ENCODE data around the gene UBE2O. TPM values are rescaled to one million over a fixed set of nuclear protein-coding genes. Genes with fewer than 3 reads are reported as not detected.

The UBE2O gene
- total and polyA plus RNA-seq, 2 donors (not counting 3 experiments of a cell fraction or from before 2014, with no cell fraction given): 13.9 to 34.1 TPM

- Histone ChIP-seq H3K4me1 (ENCODE audit: control insufficient read depth, extremely low read depth, insufficient read depth, low read length) (peaks cover 10% of the 10 kb centered on the region), H3K79me2 (ENCODE audit: control insufficient read depth, insufficient read depth, low read length) (peaks cover 35% of the 10 kb centered on the region), H3K27me3 (ENCODE audit: control insufficient read depth in 2 of 2, insufficient read depth in 2 of 2, low read length in 2 of 2) (no peaks in the 10 kb centered on the region), H2AFZ (ENCODE audit: low read depth, low read length) (no peak overlapping the region), H3K9me3 (replicated peaks; ENCODE audit: control insufficient read depth, insufficient read depth, low read length) (no peaks in the 10 kb centered on the region), H4K20me1 (replicated peaks; ENCODE audit: control insufficient read depth, extremely low read depth, insufficient read depth, low read length) (no peaks in the 10 kb centered on the region), H3K9me1 (replicated peaks; ENCODE audit: control insufficient read depth, extremely low read depth, insufficient read depth, low read length) (no peaks in the 10 kb centered on the region), H3K36me3 (ENCODE audit: control insufficient read depth in 2 of 2, extremely low read depth in 1 of 2, insufficient read depth in 2 of 2, low read length in 2 of 2) (no peaks in the 10 kb centered on the region), H3K9ac (replicated peaks; ENCODE audit: extremely low read depth, insufficient read depth, low read length) (no peak overlapping the region), H3K27ac (ENCODE audit: insufficient read depth, low read depth, low read length) (no peak overlapping the region), H3K4me2 (ENCODE audit: insufficient read depth, low read length) (no peak overlapping the region), H3K4me3 (replicated peaks in 1 of 3; ENCODE audit: insufficient read depth in 1 of 3, low read depth in 1 of 3, low read length in 3 of 3) (no peak overlapping the region)
- intact Hi-C loops (cut with micrococcal nuclease) (no loop called here), dilution Hi-C loops (cut with MboI; ENCODE audit: extremely low pct_ligation_motif_present, low sequenced_read_pairs) (no loop called here)
- TF ChIP-seq CTCF (IDR thresholded peaks at IDR 0.05; ENCODE audit: extremely low read depth in 1 of 2, insufficient read depth in 1 of 2, low read depth in 1 of 2, low read length in 2 of 2) (no peak), POLR2A (IDR thresholded peaks at IDR 0.05; ENCODE audit: low read depth, low read length) (no peak), MAX (IDR thresholded peaks at IDR 0.05; ENCODE audit: insufficient read depth, insufficient read length) (no peak), EZH2 (IDR thresholded peaks at IDR 0.05; ENCODE audit: borderline replicate concordance, low read depth, low read length, severe bottlenecking) (no peak)
- ChIA-PET CTCF (interaction anchor here (1.1 to 9.3 kb wide), 4 partner anchors 37 to 56 kb away, joined by 3 to 319 read pairs (median 4); no protein-coding TSS in a partner anchor), POLR2A (interaction anchor here (0.5 kb wide), 1 partner anchor 170 kb away, joined by 10 read pairs; no protein-coding TSS in a partner anchor)
- DNase-seq (ENCODE audit: low read depth, low spot score): no peak
- FAIRE-seq: no peak
- no TSS peak for BruUV-seq (replicated peaks)
These were observed 435 bp upstream of the UBE2O start for GRCh38 chr17:76453431-76453743.

- Histone ChIP-seq H3K9me3 (replicated peaks; ENCODE audit: control insufficient read depth, insufficient read depth, low read length) (no peaks in the 10 kb centered on the region), H3K27ac (ENCODE audit: insufficient read depth, low read depth, low read length) (no peak overlapping the region), H3K4me1 (ENCODE audit: control insufficient read depth, extremely low read depth, insufficient read depth, low read length) (peaks cover 13% of the 10 kb centered on the region), H3K27me3 (ENCODE audit: control insufficient read depth in 2 of 2, insufficient read depth in 2 of 2, low read length in 2 of 2) (no peaks in the 10 kb centered on the region), H3K4me3 (replicated peaks in 1 of 3; ENCODE audit: insufficient read depth in 1 of 3, low read depth in 1 of 3, low read length in 3 of 3) (peak overlapping the region; percentile 43 to 96 (median 73)), H3K4me2 (ENCODE audit: insufficient read depth, low read length) (peak overlapping the region; percentile 81), H3K79me2 (ENCODE audit: control insufficient read depth, insufficient read depth, low read length) (peaks cover 43% of the 10 kb centered on the region), H3K9me1 (replicated peaks; ENCODE audit: control insufficient read depth, extremely low read depth, insufficient read depth, low read length) (no peaks in the 10 kb centered on the region), H4K20me1 (replicated peaks; ENCODE audit: control insufficient read depth, extremely low read depth, insufficient read depth, low read length) (no peaks in the 10 kb centered on the region), H3K9ac (replicated peaks; ENCODE audit: extremely low read depth, insufficient read depth, low read length) (peak overlapping the region; percentile 7), H3K36me3 (ENCODE audit: control insufficient read depth in 2 of 2, extremely low read depth in 1 of 2, insufficient read depth in 2 of 2, low read length in 2 of 2) (no peaks in the 10 kb centered on the region), H2AFZ (ENCODE audit: low read depth, low read length) (no peak overlapping the region)
- DNase-seq (ENCODE audit: low read depth, low spot score) (no peak), FAIRE-seq (peak; percentile 15)
- intact Hi-C loops (cut with micrococcal nuclease): no loop called here
- POLR2A ChIA-PET: no interaction called here
- BruUV-seq (replicated peaks): no TSS peak
- CTCF ChIA-PET: interaction anchor here (0.7 to 9.3 kb wide), 4 partner anchors 24 to 67 kb away, joined by 3 to 319 read pairs (median 4); no protein-coding TSS in a partner anchor
- TF ChIP-seq FOS (IDR thresholded peaks at IDR 0.05; ENCODE audit: borderline replicate concordance, insufficient read depth, low read length) (no peak), MYC (IDR thresholded peaks at IDR 0.05; ENCODE audit: low read depth, low read length) (no peak), POLR2AphosphoS5 (IDR thresholded peaks at IDR 0.05; ENCODE audit: insufficient read depth, low read depth, low read length) (no peak), GATA2 (IDR thresholded peaks at IDR 0.05; ENCODE audit: insufficient read depth, insufficient read length, low read depth, low read length) (no peak), JUN (IDR thresholded peaks at IDR 0.05; ENCODE audit: borderline replicate concordance, insufficient read depth, insufficient read length, low read depth) (no peak), EZH2 (IDR thresholded peaks at IDR 0.05; ENCODE audit: borderline replicate concordance, low read depth, low read length, severe bottlenecking) (no peak), POLR2A (IDR thresholded peaks at IDR 0.05; ENCODE audit: low read depth, low read length) (no peak), MAX (IDR thresholded peaks at IDR 0.05; ENCODE audit: insufficient read depth, insufficient read length) (no peak), CTCF (IDR thresholded peaks at IDR 0.05; ENCODE audit: extremely low read depth in 1 of 2, insufficient read depth in 1 of 2, low read depth in 1 of 2, low read length in 2 of 2) (no peak)
- dilution Hi-C loops (cut with MboI; ENCODE audit: extremely low pct_ligation_motif_present, low sequenced_read_pairs): no loop called here
These were observed 759 bp downstream of the UBE2O start for GRCh38 chr17:76452127-76452659.
